IPS-18a (cell line): ENCODE results near the gene TBC1D14.
A peak's percentile ranks its signal among the peaks of the same experiment; 100 is the strongest.
"Not testable (repeated sequence)": the region's sequence is repeated elsewhere in the genome, so short reads cannot be mapped to it uniquely, and the experiment has no call there.

Source experiments
- H3K27ac ChIP-seq: one replicate; pipeline ENCODE4 v1.5.1; 2013; ENCODE audit warnings: low read length
- H3K27me3 ChIP-seq: one replicate; pipeline ENCODE4 v1.6.1; 2013; ENCODE audit warnings: mild to moderate bottlenecking, low read length; ENCODE audit not compliant: control insufficient read depth, insufficient read depth
- H3K36me3 ChIP-seq: one replicate; pipeline ENCODE4 v1.6.1; 2013; ENCODE audit warnings: low read depth, low read length; ENCODE audit not compliant: control insufficient read depth
- H3K4me1 ChIP-seq: one replicate; pipeline ENCODE4 v1.6.1; 2013; ENCODE audit warnings: low read depth, low read length; ENCODE audit not compliant: control insufficient read depth
- H3K4me3 ChIP-seq: one replicate; pipeline ENCODE4 v1.5.1; 2013; ENCODE audit warnings: low read length
- H3K9ac ChIP-seq: one replicate; pipeline ENCODE4 v1.6.1; 2013; ENCODE audit warnings: mild to moderate bottlenecking, low read length, moderate library complexity
- H3K9me3 ChIP-seq: one replicate; pipeline ENCODE4 v1.6.1; 2013; ENCODE audit warnings: low read depth, low read length; ENCODE audit not compliant: control insufficient read depth

TBC1D14 gene

GRCh38 chr4:6902318-6903042 is 7.1 kb upstream of the TBC1D14 start:
- Histone ChIP-seq H3K4me1 (peaks cover 1% of the 10 kb centered on the region), H3K9me3 (no peaks in the 10 kb centered on the region), H3K4me3 (no peak overlapping the region), H3K36me3 (no peaks in the 10 kb centered on the region), H3K27me3 (peaks cover 8% of the 10 kb centered on the region), H3K27ac (no peak overlapping the region), H3K9ac (no peak overlapping the region)

DNA sequence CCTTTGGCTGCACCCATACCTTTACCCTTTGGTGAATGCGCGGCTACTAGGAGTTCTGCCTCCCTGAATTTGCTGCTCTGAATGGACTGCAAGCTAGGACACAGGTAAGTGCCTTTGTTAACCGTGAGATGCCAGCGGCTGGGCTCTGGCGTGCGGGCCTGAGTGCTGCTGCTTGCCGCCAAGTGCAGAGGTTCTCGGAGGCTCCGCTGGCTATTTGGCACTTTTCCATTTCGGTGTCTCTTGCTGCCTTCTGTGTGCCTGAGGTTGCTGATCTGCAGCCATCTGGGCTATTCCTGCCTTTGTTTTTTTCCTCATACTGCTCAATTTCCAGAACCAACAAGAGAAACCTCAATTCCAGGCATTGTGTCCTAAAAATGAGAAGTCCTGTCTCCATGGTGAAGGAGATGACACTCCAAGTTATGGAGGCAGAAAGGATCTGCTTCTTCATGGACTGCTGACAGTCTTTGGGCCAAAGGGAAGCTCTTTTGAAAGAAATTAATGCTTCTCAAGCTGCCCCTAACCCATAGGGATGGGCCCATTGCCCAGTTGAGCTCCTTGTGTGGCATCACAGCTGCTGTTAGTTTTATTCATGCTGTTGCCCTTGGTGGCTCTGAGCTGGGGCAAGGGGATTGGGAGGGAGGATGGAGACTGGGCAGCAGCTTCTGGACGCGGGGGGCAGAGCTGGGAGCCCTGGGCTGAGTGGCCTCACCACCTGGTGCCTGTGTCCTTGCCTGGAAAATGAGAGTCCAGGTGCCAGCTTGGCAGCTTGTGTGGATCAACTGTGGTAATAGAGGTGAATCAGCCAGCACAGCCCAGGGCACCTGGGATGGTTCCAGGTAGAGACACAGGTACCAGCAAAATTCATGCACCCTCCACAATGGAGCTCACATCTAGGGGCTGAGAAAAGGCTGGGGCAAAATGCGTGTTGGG is 3.8 kb upstream of the TBC1D14 start:
- Histone ChIP-seq H3K36me3 (no peaks in the 10 kb centered on the region), H3K4me1 (peaks cover 16% of the 10 kb centered on the region), H3K9me3 (no peaks in the 10 kb centered on the region), H3K9ac (no peak overlapping the region), H3K27me3 (peaks cover 30% of the 10 kb centered on the region), H3K27ac (no peak overlapping the region), H3K4me3 (no peak overlapping the region)

DNA sequence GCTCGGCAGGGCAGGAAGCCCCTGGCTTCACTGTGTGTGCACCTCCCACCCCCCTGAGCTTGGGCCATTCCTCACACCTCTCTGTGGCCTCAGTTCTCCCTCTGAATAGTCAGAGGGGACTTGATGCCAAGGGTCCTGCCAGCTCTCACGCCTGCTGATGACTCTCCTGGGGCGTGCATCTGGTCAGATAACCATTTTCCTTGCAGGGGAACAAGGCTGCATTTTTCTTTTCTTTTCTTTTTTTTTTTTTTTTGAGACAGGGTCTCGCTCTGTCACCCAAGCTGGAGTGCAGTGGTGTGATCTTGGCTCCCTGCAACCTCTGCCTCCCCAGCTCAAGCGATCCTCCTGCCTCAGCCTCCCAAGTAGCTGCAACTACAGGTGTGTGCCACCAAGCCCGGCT is 3.1 kb upstream of the TBC1D14 start:
- H3K36me3 ChIP-seq, H3K27ac ChIP-seq, H3K9me3 ChIP-seq, H3K4me3 ChIP-seq, H3K9ac ChIP-seq: not testable (repeated sequence)
- H3K4me1 ChIP-seq: peaks cover 20% of the 10 kb centered on the region
- H3K27me3 ChIP-seq: peaks cover 37% of the 10 kb centered on the region

DNA sequence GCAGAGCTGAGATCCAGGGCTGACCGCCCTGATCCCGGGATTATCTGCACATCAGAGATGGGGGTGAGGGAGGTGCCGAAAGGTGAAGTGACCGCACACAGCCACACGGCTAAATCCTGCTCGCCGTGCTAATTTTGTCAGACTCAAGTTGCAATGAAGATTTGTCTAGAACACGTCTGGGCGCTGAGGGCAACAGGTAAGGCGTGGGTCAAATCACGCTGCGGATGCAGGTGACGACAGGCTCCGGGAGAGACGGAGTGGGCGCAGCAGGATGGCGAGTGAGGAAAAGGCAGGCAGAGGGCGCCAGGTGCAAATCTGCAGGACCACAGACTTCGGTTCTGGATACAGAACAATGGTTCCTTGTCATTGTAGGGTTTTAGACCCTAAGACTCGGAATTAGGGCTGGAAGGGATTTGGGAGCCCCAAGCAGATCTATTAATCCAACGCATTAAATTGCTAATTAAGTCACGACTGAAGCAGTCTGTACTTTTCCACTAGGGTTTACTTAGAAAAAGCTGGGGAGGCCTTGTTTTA is 1.9 kb upstream of the TBC1D14 start:
- H3K4me1 ChIP-seq: peaks cover 20% of the 10 kb centered on the region
- H3K27me3 ChIP-seq: peaks cover 37% of the 10 kb centered on the region
- no peaks in the 10 kb centered on the region for H3K36me3 ChIP-seq
- no peak overlapping the region for H3K27ac ChIP-seq
- H3K4me3 ChIP-seq: peak overlapping the region; percentile 27
- no peaks in the 10 kb centered on the region for H3K9me3 ChIP-seq
- no peak overlapping the region for H3K9ac ChIP-seq

GRCh38 chr4:6908432-6909112 is 1.1 kb upstream of the TBC1D14 start:
- Histone ChIP-seq H3K27me3 (peaks cover 37% of the 10 kb centered on the region), H3K4me1 (peaks cover 20% of the 10 kb centered on the region), H3K9ac (peak overlapping the region; percentile 76), H3K36me3 (no peaks in the 10 kb centered on the region), H3K9me3 (no peaks in the 10 kb centered on the region), H3K27ac (no peak overlapping the region), H3K4me3 (peak overlapping the region; percentile 87)

GRCh38 chr4:6909970-6910339 is 329 bp downstream of the TBC1D14 start:
- no peaks in the 10 kb centered on the region for H3K9me3 ChIP-seq
- H3K27me3 ChIP-seq: peaks cover 37% of the 10 kb centered on the region
- peak overlapping the region; percentile 31 for H3K9ac ChIP-seq
- H3K4me3 ChIP-seq: peak overlapping the region; percentile 87
- no peak overlapping the region for H3K27ac ChIP-seq
- peaks cover 20% of the 10 kb centered on the region for H3K4me1 ChIP-seq
- no peaks in the 10 kb centered on the region for H3K36me3 ChIP-seq

GRCh38 chr4:6910340-6910959 is 824 bp downstream of the TBC1D14 start:
- no peaks in the 10 kb centered on the region for H3K36me3 ChIP-seq
- H3K27ac ChIP-seq: no peak overlapping the region
- H3K9ac ChIP-seq: peak overlapping the region; percentile 31
- H3K27me3 ChIP-seq: peaks cover 37% of the 10 kb centered on the region
- H3K9me3 ChIP-seq: no peaks in the 10 kb centered on the region
- H3K4me1 ChIP-seq: peaks cover 20% of the 10 kb centered on the region
- H3K4me3 ChIP-seq: peak overlapping the region; percentile 69

GRCh38 chr4:6910960-6911874 is 1.6 kb downstream of the TBC1D14 start:
- no peaks in the 10 kb centered on the region for H3K36me3 ChIP-seq
- H3K27me3 ChIP-seq: peaks cover 37% of the 10 kb centered on the region
- H3K4me3 ChIP-seq: no peak overlapping the region
- H3K27ac ChIP-seq: no peak overlapping the region
- H3K9me3 ChIP-seq: no peaks in the 10 kb centered on the region
- H3K4me1 ChIP-seq: peaks cover 20% of the 10 kb centered on the region
- no peak overlapping the region for H3K9ac ChIP-seq

- not testable (repeated sequence) for H3K9ac ChIP-seq, H3K36me3 ChIP-seq, H3K4me3 ChIP-seq, H3K27ac ChIP-seq, H3K9me3 ChIP-seq
- peaks cover 24% of the 10 kb centered on the region for H3K4me1 ChIP-seq
- H3K27me3 ChIP-seq: peaks cover 34% of the 10 kb centered on the region
Observed at GRCh38 chr4:6911917-6912316, 2.3 kb downstream of the TBC1D14 start.

GRCh38 chr4:6912441-6912840 is 2.8 kb downstream of the TBC1D14 start:
- Histone ChIP-seq H3K36me3 (no peaks in the 10 kb centered on the region), H3K27me3 (peaks cover 29% of the 10 kb centered on the region), H3K4me1 (peaks cover 28% of the 10 kb centered on the region), H3K27ac (no peak overlapping the region), H3K9ac (no peak overlapping the region), H3K9me3 (no peaks in the 10 kb centered on the region), H3K4me3 (no peak overlapping the region)
